ENCODE results near the gene RAB19.

GRCh38 chr7:140421521-140421920, 17.7 kb downstream of the RAB19 start:
- TF ChIP-seq, protein P1, sequence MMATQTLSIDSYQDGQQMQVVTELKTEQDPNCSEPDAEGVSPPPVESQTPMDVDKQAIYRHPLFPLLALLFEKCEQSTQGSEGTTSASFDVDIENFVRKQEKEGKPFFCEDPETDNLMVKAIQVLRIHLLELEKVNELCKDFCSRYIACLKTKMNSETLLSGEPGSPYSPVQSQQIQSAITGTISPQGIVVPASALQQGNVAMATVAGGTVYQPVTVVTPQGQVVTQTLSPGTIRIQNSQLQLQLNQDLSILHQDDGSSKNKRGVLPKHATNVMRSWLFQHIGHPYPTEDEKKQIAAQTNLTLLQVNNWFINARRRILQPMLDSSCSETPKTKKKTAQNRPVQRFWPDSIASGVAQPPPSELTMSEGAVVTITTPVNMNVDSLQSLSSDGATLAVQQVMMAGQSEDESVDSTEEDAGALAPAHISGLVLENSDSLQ (IDR thresholded peaks at IDR 0.05): no peak
- TF ChIP-seq ARNT (IDR thresholded peaks at IDR 0.05): no peak

All from HEK293T (cell line).